Ascending aorta (tissue), 2 donors: ENCODE data around the gene ZDHHC17. TPM values are rescaled to one million over a fixed set of nuclear protein-coding genes. Genes with fewer than 3 reads are reported as not detected.
A peak's percentile ranks its signal among the peaks of the same experiment; 100 is the strongest.

ENCODE experiments used
- DNase-seq, 2 donors: peaks; one replicate each; pipeline ENCODE4 v3.0.0-alpha.2; 2019; ENCODE audit warnings: low spot score in 2 of 2
- H3K27ac ChIP-seq, 2 donors: fragments of 200-600 bp; sonication (generic); one replicate each; pipeline ENCODE4 v1.5.1; 2016 to 2017; ENCODE audit warnings: mild to moderate bottlenecking in 1 of 2
- H3K27me3 ChIP-seq: fragments of 200-600 bp; sonication (generic); one replicate; pipeline ENCODE4 v1.5.1; 2017
- H3K36me3 ChIP-seq, 2 donors: fragments of 200-600 bp; sonication (generic); one replicate each; pipeline ENCODE4 v1.5.1; 2016
- H3K4me1 ChIP-seq, 2 donors: fragments of 200-600 bp; sonication (generic); one replicate each; pipeline ENCODE4 v1.5.1; 2016 to 2017; ENCODE audit warnings: mild to moderate bottlenecking in 1 of 2
- H3K4me3 ChIP-seq, 2 donors: fragments of 200-600 bp; sonication (generic); one replicate each; pipeline ENCODE4 v1.5.1; 2016 to 2017; ENCODE audit warnings: mild to moderate bottlenecking in 1 of 2
- H3K9me3 ChIP-seq, 2 donors: fragments of 200-600 bp; sonication (generic); one replicate each; pipeline ENCODE4 v1.5.1; 2016
- CTCF ChIP-seq, 3 experiments: fragments of 200-600 bp in 2 of 3; fragments of 450-650 bp in 1 of 3; sonication (generic) in 2 of 3; IDR thresholded peaks; one replicate each; pipeline ENCODE4 v1.5.1; 2016 to 2019; ENCODE audit warnings: antibody characterized with exemption in 3 of 3, mild to moderate bottlenecking in 1 of 3, moderate library complexity in 1 of 3
- intact Hi-C: fragments of 100-400 bp; cut with DNase I; formaldehyde crosslinking; loops from one replicate; pipeline ENCODE4 v1.15.1; 2023
- total RNA-seq: library from RNA; depleted of rRNA; stranded (reverse); fragments of >200 nt; gene quantifications from one replicate; pipeline ENCODE4 v1.1.0, GENCODE V29; 2016

ZDHHC17 gene
- total RNA-seq, 1 donor from 2014 or later = 24.3 TPM

- intact Hi-C loops = no loop called here
- DNase-seq = no peak
- H3K27me3 ChIP-seq = no peaks in the 10 kb centered on the region
- H3K9me3 ChIP-seq = peaks cover 0 to 5% of the 10 kb centered on the region in 2 donors
- H3K36me3 ChIP-seq = peaks cover 28 to 50% of the 10 kb centered on the region in 2 donors
- no peaks in the 10 kb centered on the region for H3K4me1 ChIP-seq
- H3K4me3 ChIP-seq = no peak overlapping the region
- no peak for TF ChIP-seq CTCF (IDR thresholded peaks at IDR 0.05)
- no peak overlapping the region for H3K27ac ChIP-seq
Observed at GRCh38 chr12:76852106-76852505, 88.2 kb downstream of the ZDHHC17 start.

- no peak overlapping the region for H3K27ac ChIP-seq
- no peaks in the 10 kb centered on the region for H3K4me1 ChIP-seq
- TF ChIP-seq CTCF (IDR thresholded peaks at IDR 0.05) = no peak
- no peak overlapping the region for H3K4me3 ChIP-seq
- intact Hi-C loops = no loop called here
- peaks cover 0 to 5% of the 10 kb centered on the region in 2 donors for H3K9me3 ChIP-seq
- no peaks in the 10 kb centered on the region for H3K27me3 ChIP-seq
- peaks cover 22 to 55% of the 10 kb centered on the region in 2 donors for H3K36me3 ChIP-seq
- no peak for DNase-seq
Observed at GRCh38 chr12:76855271-76855670, 91.4 kb downstream of the ZDHHC17 start.

GRCh38 chr12:76856018-76856644 lies 92.2 kb downstream of the ZDHHC17 start:
- intact Hi-C loops = no loop called here
- Histone ChIP-seq H3K36me3 (peaks cover 15 to 50% of the 10 kb centered on the region in 2 donors), H3K4me1 (no peaks in the 10 kb centered on the region), H3K27me3 (no peaks in the 10 kb centered on the region), H3K9me3 (peaks cover 0 to 5% of the 10 kb centered on the region in 2 donors), H3K27ac (no peak overlapping the region), H3K4me3 (no peak overlapping the region)
- no peak for DNase-seq
- TF ChIP-seq CTCF (IDR thresholded peaks at IDR 0.05) = no peak

GRCh38 chr12:76859611-76860010 lies 95.7 kb downstream of the ZDHHC17 start:
- peaks cover 0 to 5% of the 10 kb centered on the region in 2 donors for H3K9me3 ChIP-seq
- intact Hi-C loops = no loop called here
- TF ChIP-seq CTCF (IDR thresholded peaks at IDR 0.05) = no peak
- H3K4me3 ChIP-seq = no peak overlapping the region
- H3K4me1 ChIP-seq = no peaks in the 10 kb centered on the region
- H3K27me3 ChIP-seq = no peaks in the 10 kb centered on the region
- no peak for DNase-seq
- peaks cover 22 to 51% of the 10 kb centered on the region in 2 donors for H3K36me3 ChIP-seq
- peak overlapping the region; percentile 42 to 52 for H3K27ac ChIP-seq

GRCh38 chr12:76860256-76860655 lies 96.3 kb downstream of the ZDHHC17 start:
- TF ChIP-seq CTCF (IDR thresholded peaks at IDR 0.05) = no peak
- intact Hi-C loops = no loop called here
- H3K36me3 ChIP-seq = peaks cover 22 to 51% of the 10 kb centered on the region in 2 donors
- peak overlapping the region; percentile 42 to 52 for H3K27ac ChIP-seq
- H3K9me3 ChIP-seq = peaks cover 0 to 5% of the 10 kb centered on the region in 2 donors
- no peaks in the 10 kb centered on the region for H3K27me3 ChIP-seq
- no peaks in the 10 kb centered on the region for H3K4me1 ChIP-seq
- no peak for DNase-seq
- H3K4me3 ChIP-seq = no peak overlapping the region
